IMR-90 (cell line): Measurements from ENCODE around the gene RFK. TPM values are rescaled to one million over a fixed set of nuclear protein-coding genes. Genes with fewer than 3 reads are reported as not detected.

Experiments
- ATAC-seq: fragments of 200-7000 bp; cut with Tn5 transposase; 2 replicates; pipeline ENCODE4 v1.9.1; 2020; ENCODE audit warnings: low read depth, mild to moderate bottlenecking, moderate library complexity
- BruUV-seq: library from RNA; stranded (reverse); fragments of 400-500 nt; replicated peaks from 2 replicates; lab custom pipeline; 2021; lab: Mats Ljungman, UMichigan
- CTCF ChIA-PET: fragments of 300-600 bp; formaldehyde crosslinking; extraction: SDS; loops from one replicate; lab custom pipeline; 2021; ENCODE audit warnings: antibody characterized with exemption; lab: Yijun Ruan, JAX
- POLR2A ChIA-PET: fragments of 300-600 bp; sonication (Branson Sonifier 250); formaldehyde crosslinking; loops from one replicate; lab custom pipeline; 2022; ENCODE audit warnings: antibody characterized with exemption; ENCODE audit not compliant: unreplicated experiment; lab: Charles Lee
- DNase-seq: peaks from one replicate; pipeline ENCODE4 v3.0.0; 2013
- H2AFZ ChIP-seq: replicated peaks from 2 replicates; pipeline ENCODE3; 2013; ENCODE audit warnings: low read length, mild to moderate bottlenecking; ENCODE audit not compliant: poor library complexity
- H2AK5ac ChIP-seq: 2 replicates; pipeline ENCODE4 v1.6.1; 2013; ENCODE audit warnings: low read depth, low read length, inconsistent platforms
- H2AK9ac ChIP-seq: replicated peaks from 2 replicates; pipeline ENCODE3; 2013; ENCODE audit warnings: mild to moderate bottlenecking, low read depth, low read length, moderate library complexity; ENCODE audit not compliant: poor library complexity
- H2BK120ac ChIP-seq: 2 replicates; pipeline ENCODE4 v1.6.1; 2013; ENCODE audit warnings: low read depth, low read length, inconsistent platforms
- H2BK15ac ChIP-seq: 3 replicates; pipeline ENCODE4 v1.6.1; 2013; ENCODE audit warnings: low read depth, low read length, inconsistent platforms
- H2BK20ac ChIP-seq: 2 replicates; pipeline ENCODE4 v1.6.1; 2013; ENCODE audit warnings: low read depth, mild to moderate bottlenecking, inconsistent platforms, low read length, moderate library complexity
- H2BK5ac ChIP-seq: 2 replicates; pipeline ENCODE4 v1.6.1; 2013; ENCODE audit warnings: mild to moderate bottlenecking, low read depth, low read length, inconsistent platforms; ENCODE audit not compliant: poor library complexity, severe bottlenecking
- H3K14ac ChIP-seq: replicated peaks from 2 replicates; pipeline ENCODE4 v1.6.1; 2013; ENCODE audit warnings: low read depth, low read length, inconsistent platforms
- H3K18ac ChIP-seq: 2 replicates; pipeline ENCODE4 v1.6.1; 2013; ENCODE audit warnings: low read depth, low read length, control low read depth
- H3K23ac ChIP-seq: 2 replicates; pipeline ENCODE4 v1.6.1; 2013; ENCODE audit warnings: low read depth, low read length, inconsistent platforms
- H3K27ac ChIP-seq: 2 replicates; pipeline ENCODE4 v1.5.1; 2013; ENCODE audit warnings: mild to moderate bottlenecking, control low read depth, low read length; ENCODE audit not compliant: insufficient read depth
- H3K27me3 ChIP-seq: 2 replicates; pipeline ENCODE4 v1.6.1; 2013; ENCODE audit warnings: low read length; ENCODE audit not compliant: control insufficient read depth, insufficient read depth
- H3K36me3 ChIP-seq: 2 replicates; pipeline ENCODE4 v1.6.1; 2013; ENCODE audit warnings: low read length, mixed read lengths; ENCODE audit not compliant: control insufficient read depth, insufficient read depth
- H3K4ac ChIP-seq: 2 replicates; pipeline ENCODE4 v1.6.1; 2013; ENCODE audit warnings: low read depth, low read length, inconsistent platforms
- H3K4me1 ChIP-seq: 2 replicates; pipeline ENCODE4 v1.6.1; 2013; ENCODE audit warnings: low read length, mixed read lengths; ENCODE audit not compliant: control insufficient read depth, insufficient read depth
- H3K4me2 ChIP-seq: 2 replicates; pipeline ENCODE4 v1.6.1; 2013; ENCODE audit warnings: low read depth, mild to moderate bottlenecking, control low read depth, low read length, moderate library complexity
- H3K4me3 ChIP-seq: 2 replicates; pipeline ENCODE4 v1.5.1; 2013; ENCODE audit warnings: low read depth, mild to moderate bottlenecking, control low read depth, low read length, moderate library complexity; ENCODE audit not compliant: insufficient read depth
- H3K56ac ChIP-seq: 2 replicates; pipeline ENCODE4 v1.6.1; 2013; ENCODE audit warnings: low read length, inconsistent platforms; ENCODE audit not compliant: insufficient read depth; ENCODE audit errors: extremely low read depth
- H3K79me1 ChIP-seq, 2 experiments: 2 replicates each; pipeline ENCODE4 v1.6.1; 2013; ENCODE audit warnings: low read length in 2 of 2, inconsistent platforms in 1 of 2, low read depth in 1 of 2
- H3K9ac ChIP-seq: 2 replicates; pipeline ENCODE4 v1.6.1; 2013; ENCODE audit warnings: low read depth, low read length, control low read depth
- H3K9me1 ChIP-seq: 2 replicates; pipeline ENCODE4 v1.6.1; 2013; ENCODE audit warnings: low read length, inconsistent platforms; ENCODE audit not compliant: insufficient read depth
- H3K9me3 ChIP-seq: 2 replicates; pipeline ENCODE4 v1.6.1; 2013; ENCODE audit warnings: low read length; ENCODE audit not compliant: control insufficient read depth, insufficient read depth
- H4K20me1 ChIP-seq: 2 replicates; pipeline ENCODE4 v1.6.1; 2013; ENCODE audit warnings: low read length, inconsistent platforms; ENCODE audit not compliant: insufficient read depth
- H4K5ac ChIP-seq: 2 replicates; pipeline ENCODE4 v1.6.1; 2013; ENCODE audit warnings: mild to moderate bottlenecking, low read depth, low read length, control low read depth
- H4K8ac ChIP-seq, 2 experiments: 2 replicates each; pipeline ENCODE4 v1.6.1; 2013; ENCODE audit warnings: low read depth in 2 of 2, low read length in 2 of 2, control low read depth in 1 of 2, inconsistent platforms in 1 of 2
- H4K91ac ChIP-seq: 2 replicates; pipeline ENCODE4 v1.6.1; 2013; ENCODE audit warnings: low read depth, low read length, inconsistent platforms; ENCODE audit not compliant: insufficient read depth
- BHLHE40 ChIP-seq: fragments of 150-350 bp; IDR thresholded peaks from 2 replicates; pipeline ENCODE4 v1.6.1; 2016; ENCODE audit warnings: mild to moderate bottlenecking, low read depth, low read length
- CEBPB ChIP-seq: IDR thresholded peaks from 2 replicates; pipeline ENCODE4 v1.6.1; 2012; ENCODE audit warnings: low read depth, low read length, improper control_type of control experiment
- CHD1 ChIP-seq: IDR thresholded peaks from 2 replicates; pipeline ENCODE4 v1.6.1; 2012; ENCODE audit warnings: low read depth, low read length, improper control_type of control experiment
- CTCF ChIP-seq: conservative IDR thresholded peaks from 2 replicates; pipeline ENCODE4 v1.5.1; 2012; ENCODE audit warnings: mild to moderate bottlenecking, low read depth, low read length, improper control_type of control experiment
- ELK1 ChIP-seq: fragments of 150-350 bp; IDR thresholded peaks from 2 replicates; pipeline ENCODE4 v1.6.1; 2016; ENCODE audit warnings: low read depth, mild to moderate bottlenecking, low read length, moderate library complexity, borderline replicate concordance
- FOS ChIP-seq: fragments of 150-350 bp; IDR thresholded peaks from 2 replicates; pipeline ENCODE4 v1.6.1; 2016; ENCODE audit warnings: low read depth, low read length
- MAFK ChIP-seq: IDR thresholded peaks from 2 replicates; pipeline ENCODE4 v1.6.1; 2012; ENCODE audit warnings: low read depth, low read length, improper control_type of control experiment
- MAZ ChIP-seq: IDR thresholded peaks from 2 replicates; pipeline ENCODE4 v1.6.1; 2012; ENCODE audit warnings: low read depth, mild to moderate bottlenecking, low read length, improper control_type of control experiment, moderate library complexity, borderline replicate concordance
- MXI1 ChIP-seq: IDR thresholded peaks from 2 replicates; pipeline ENCODE4 v1.6.1; 2012; ENCODE audit warnings: low read depth, mild to moderate bottlenecking, low read length, moderate library complexity, borderline replicate concordance
- NFE2L2 ChIP-seq: fragments of 150-350 bp; IDR thresholded peaks from 2 replicates; pipeline ENCODE4 v1.6.1; 2016; ENCODE audit warnings: low read depth, mild to moderate bottlenecking, low read length
- POLR2A ChIP-seq: IDR thresholded peaks from 2 replicates; pipeline ENCODE4 v1.6.1; 2012; ENCODE audit warnings: mild to moderate bottlenecking, low read depth, low read length
- RAD21 ChIP-seq: IDR thresholded peaks from 2 replicates; pipeline ENCODE4 v1.6.1; 2012; ENCODE audit warnings: low read length, improper control_type of control experiment
- RCOR1 ChIP-seq: IDR thresholded peaks from 2 replicates; pipeline ENCODE4 v1.6.1; 2012; ENCODE audit warnings: mild to moderate bottlenecking, low read length, improper control_type of control experiment; ENCODE audit not compliant: insufficient replicate concordance
- RFX5 ChIP-seq: IDR thresholded peaks from 2 replicates; pipeline ENCODE4 v1.8.0; 2012; ENCODE audit warnings: low read depth, mild to moderate bottlenecking, low read length, moderate library complexity
- SMC3 ChIP-seq: fragments of 150-350 bp; IDR thresholded peaks from 2 replicates; pipeline ENCODE4 v1.6.1; 2016; ENCODE audit warnings: low read depth, mild to moderate bottlenecking, antibody characterized with exemption, low read length, moderate library complexity
- USF2 ChIP-seq: fragments of 150-350 bp; IDR thresholded peaks from 2 replicates; pipeline ENCODE4 v1.6.1; 2017; ENCODE audit warnings: mild to moderate bottlenecking, antibody characterized with exemption, low read length, low read depth
- WGBS, 2 experiments: methylation state at CpG; one replicate each; pipeline versions ENCODE4 v1.1.5 to v1.1.7; 2013; ENCODE audit warnings: missing lambda C conversion rate in 2 of 2; ENCODE audit not compliant: insufficient read length in 1 of 2; ENCODE audit errors: extremely low coverage in 2 of 2; 5-methylcytosine and 5-hydroxymethylcytosine counted together
- dilution Hi-C: fragments of 300-500 bp; cut with HindIII; formaldehyde crosslinking; loops from one replicate; pipeline ENCODE4 v1.14.3; 2018; ENCODE audit warnings: low sequenced_read_pairs; ENCODE audit not compliant: unreplicated experiment
- in situ Hi-C: fragments of 300-500 bp; cut with MboI; formaldehyde crosslinking; loops from 3 replicates; pipeline ENCODE4 v1.14.3; 2019; ENCODE audit warnings: low sequenced_read_pairs, inconsistent platforms, mixed read lengths
- intact Hi-C: fragments of 100-400 bp; cut with micrococcal nuclease; formaldehyde crosslinking; loops from 2 replicates; pipeline ENCODE4 v1.10.0; 2022
- polyA plus RNA-seq, 3 experiments: library from polyadenylated mRNA; depleted of rRNA; stranded (reverse); fragments of >200 nt; gene quantifications; 2 replicates each; pipeline ENCODE4 v1.2.3, GENCODE V29; 2012; ENCODE audit warnings: low replicate concordance in 1 of 3
- total RNA-seq: library from RNA; depleted of rRNA; stranded (reverse); fragments of >200 nt; gene quantifications from 2 replicates; pipeline ENCODE4 v1.2.3, GENCODE V29; 2012

Gene RFK
- total and polyA plus RNA-seq, 2 of the 4 experiments (the other 2 are of a cell fraction), result 10.3 to 13.8 TPM

GRCh38 chr9:76336027-76336426 is 58.2 kb downstream of the RFK start:
- Histone ChIP-seq H2BK15ac (no peak overlapping the region), H3K4me1 (no peaks in the 10 kb centered on the region), H4K91ac (no peak overlapping the region), H3K56ac (no peak overlapping the region), H3K9ac (no peak overlapping the region), H2BK120ac (no peak overlapping the region), H3K79me1 (no peaks in the 10 kb centered on the region), H3K14ac (no peak overlapping the region), H3K4me3 (no peak overlapping the region), H3K18ac (no peak overlapping the region), H4K8ac (no peak overlapping the region), H2BK20ac (no peak overlapping the region), H3K27ac (no peak overlapping the region), H2AK9ac (no peak overlapping the region), H4K5ac (no peak overlapping the region), H4K20me1 (no peaks in the 10 kb centered on the region), H2AFZ (no peak overlapping the region), H3K4ac (no peak overlapping the region), H3K23ac (no peak overlapping the region), H3K36me3 (no peaks in the 10 kb centered on the region), H3K9me3 (0 out of 2 replicates have a peak, but pooled peaks cover 2% of the 10 kb centered on the region), H3K4me2 (no peak overlapping the region), H2AK5ac (no peak overlapping the region), H2BK5ac (no peak overlapping the region), H3K9me1 (no peaks in the 10 kb centered on the region), H3K27me3 (peaks cover 16% of the 10 kb centered on the region)
- TF ChIP-seq MAZ (no peak), FOS (no peak), ELK1 (no peak), NFE2L2 (no peak), MAFK (no peak), BHLHE40 (no peak), POLR2A (no peak), RFX5 (no peak), RCOR1 (no peak), RAD21 (no peak), MXI1 (no peak), USF2 (no peak), SMC3 (no peak), CHD1 (no peak), CEBPB (no peak), CTCF (no peak)
- ATAC-seq (no peak), DNase-seq (no peak)
- in situ Hi-C loops, result no loop called here
- ChIA-PET CTCF (no interaction called here), POLR2A (no interaction called here)
- BruUV-seq, result no TSS peak
- dilution Hi-C loops, result no loop called here
- intact Hi-C loops, result no loop called here
- no CpG with 5 or more reads among the region's 1 CpG for WGBS, 2 experiments
